Measurements from ENCODE around the gene HIPK3. TPM values are rescaled to one million over a fixed set of nuclear protein-coding genes. Genes with fewer than 3 reads are reported as not detected.
"Not testable (repeated sequence)": the region's sequence is repeated elsewhere in the genome, so short reads cannot be mapped to it uniquely, and the experiment has no call there.

HIPK3 gene
- total and polyA plus RNA-seq, 9 of the 15 experiments (the other 6 are each of a cell fraction or from before 2014, with no cell fraction given): 2.3 to 19.6 (median 7.5) TPM

DNA sequence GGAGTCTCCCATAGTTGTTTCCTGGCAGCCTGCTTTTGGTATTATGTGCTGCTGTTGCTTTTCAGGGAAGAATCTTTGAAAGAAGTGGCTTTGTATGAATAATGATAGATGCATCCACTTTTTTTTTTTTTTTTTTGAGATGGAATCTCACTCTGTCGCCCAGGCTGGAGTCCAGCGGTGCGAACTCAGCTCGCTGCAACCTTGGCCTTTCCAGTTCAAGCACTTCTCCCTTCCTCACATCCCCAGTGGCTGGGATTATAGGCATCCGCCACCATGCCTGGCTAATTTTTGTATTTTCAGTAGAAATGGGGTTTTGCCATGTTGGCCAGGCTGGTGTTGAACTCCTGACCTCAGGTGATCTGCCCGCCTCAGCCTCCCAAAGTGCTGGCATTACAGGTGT, 49.6 kb downstream of the HIPK3 start:
- H3K27ac ChIP-seq (ENCODE audit: extremely low read depth, low read depth, low read length); intact Hi-C loops (cut with micrococcal nuclease); H2AFZ ChIP-seq (ENCODE audit: low read depth, low read length); in situ Hi-C loops (cut with MboI); ATAC-seq; CTCF ChIA-PET (ENCODE audit: low intra/inter-chr PET ratio); DNase-seq (ENCODE audit: extremely low read depth in 1 of 4, low spot score in 3 of 4); H3K9me1 ChIP-seq (ENCODE audit: control insufficient read depth, insufficient read depth, low read length); BruUV-seq (replicated peaks); H3K4me3 ChIP-seq; H3K9ac ChIP-seq (ENCODE audit: insufficient read depth in 1 of 2, low read depth in 2 of 2, low read length in 2 of 2); H3K4me2 ChIP-seq (ENCODE audit: insufficient read depth, low read length); H3K9me3 ChIP-seq (replicated peaks; ENCODE audit: control insufficient read depth, insufficient read depth, low read depth, low read length); FAIRE-seq; H4K20me1 ChIP-seq (replicated peaks; ENCODE audit: control insufficient read depth, insufficient read depth, low read length); H3K4me1 ChIP-seq (replicated peaks in 1 of 2; ENCODE audit: control insufficient read depth in 2 of 2, insufficient read depth in 2 of 2, low read length in 2 of 2); H3K27me3 ChIP-seq (ENCODE audit: control insufficient read depth in 2 of 2, insufficient read depth in 2 of 2, low read length in 2 of 2); POLR2A ChIA-PET; H3K36me3 ChIP-seq (ENCODE audit: control insufficient read depth, insufficient read depth, low read length): not testable (repeated sequence)
- H3K79me2 ChIP-seq (ENCODE audit: control insufficient read depth, insufficient read depth, low read length): peaks cover 28% of the 10 kb centered on the region
- WGBS (ENCODE audit: insufficient coverage, low coverage, missing lambda C conversion rate): 100% methylated on average over 2 of the region's 6 CpGs
- TF ChIP-seq, protein P1, sequence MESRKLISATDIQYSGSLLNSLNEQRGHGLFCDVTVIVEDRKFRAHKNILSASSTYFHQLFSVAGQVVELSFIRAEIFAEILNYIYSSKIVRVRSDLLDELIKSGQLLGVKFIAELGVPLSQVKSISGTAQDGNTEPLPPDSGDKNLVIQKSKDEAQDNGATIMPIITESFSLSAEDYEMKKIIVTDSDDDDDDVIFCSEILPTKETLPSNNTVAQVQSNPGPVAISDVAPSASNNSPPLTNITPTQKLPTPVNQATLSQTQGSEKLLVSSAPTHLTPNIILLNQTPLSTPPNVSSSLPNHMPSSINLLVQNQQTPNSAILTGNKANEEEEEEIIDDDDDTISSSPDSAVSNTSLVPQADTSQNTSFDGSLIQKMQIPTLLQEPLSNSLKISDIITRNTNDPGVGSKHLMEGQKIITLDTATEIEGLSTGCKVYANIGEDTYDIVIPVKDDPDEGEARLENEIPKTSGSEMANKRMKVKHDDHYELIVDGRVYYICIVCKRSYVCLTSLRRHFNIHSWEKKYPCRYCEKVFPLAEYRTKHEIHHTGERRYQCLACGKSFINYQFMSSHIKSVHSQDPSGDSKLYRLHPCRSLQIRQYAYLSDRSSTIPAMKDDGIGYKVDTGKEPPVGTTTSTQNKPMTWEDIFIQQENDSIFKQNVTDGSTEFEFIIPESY (CRISPR knock-in tag; IDR thresholded peaks at IDR 0.05): peak; percentile 73; the same call in 1 of the 2 replicates

DNA sequence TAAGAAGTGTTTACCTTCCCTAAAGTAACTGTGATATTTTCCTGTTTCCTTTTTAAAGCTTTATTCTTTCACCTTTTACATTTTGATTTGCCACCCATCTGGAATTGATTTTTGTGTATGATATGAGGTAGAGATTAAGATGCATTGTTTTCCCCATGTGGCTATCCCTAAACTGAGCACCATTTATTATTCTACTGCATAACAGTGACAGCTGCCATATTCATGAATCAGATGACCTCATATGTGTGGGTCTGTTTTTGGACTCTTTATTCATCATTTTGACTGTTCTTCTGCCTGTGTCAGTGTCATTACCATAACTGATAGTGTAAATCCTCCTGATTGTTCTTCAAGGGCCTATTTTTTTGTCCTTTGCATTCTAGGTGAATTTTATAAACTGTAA, 50.8 kb downstream of the HIPK3 start:
- no peaks in the 10 kb centered on the region for H4K20me1 ChIP-seq (replicated peaks; ENCODE audit: control insufficient read depth, insufficient read depth, low read length)
- H2AFZ ChIP-seq (ENCODE audit: low read depth, low read length): no peak overlapping the region
- H3K4me3 ChIP-seq: no peak overlapping the region
- H3K36me3 ChIP-seq (ENCODE audit: control insufficient read depth, insufficient read depth, low read length): no peaks in the 10 kb centered on the region
- no peak overlapping the region for H3K4me2 ChIP-seq (ENCODE audit: insufficient read depth, low read length)
- H3K4me1 ChIP-seq (replicated peaks in 1 of 2; ENCODE audit: control insufficient read depth in 2 of 2, insufficient read depth in 2 of 2, low read length in 2 of 2): no peaks in the 10 kb centered on the region; a peak in 1 of 5 replicates
- DNase-seq (ENCODE audit: extremely low read depth in 1 of 4, low spot score in 3 of 4) (no peak), FAIRE-seq (no peak), ATAC-seq (no peak)
- in situ Hi-C loops (cut with MboI): no loop called here
- TF ChIP-seq, protein P2, sequence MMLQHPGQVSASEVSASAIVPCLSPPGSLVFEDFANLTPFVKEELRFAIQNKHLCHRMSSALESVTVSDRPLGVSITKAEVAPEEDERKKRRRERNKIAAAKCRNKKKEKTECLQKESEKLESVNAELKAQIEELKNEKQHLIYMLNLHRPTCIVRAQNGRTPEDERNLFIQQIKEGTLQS (IDR thresholded peaks at IDR 0.05): 0 out of 2 replicates have a peak, but pooled peaks have one; percentile 10
- TF ChIP-seq, protein P2 (CRISPR knock-in tag; conservative IDR thresholded peaks at IDR 0.05): no peak
- TF ChIP-seq MEIS2 (IDR thresholded peaks at IDR 0.05; ENCODE audit: partially characterized antibody) (peak; percentile 60), MAFK (IDR thresholded peaks at IDR 0.05; ENCODE audit: low read length) (no peak)
- TF ChIP-seq, protein P3, sequence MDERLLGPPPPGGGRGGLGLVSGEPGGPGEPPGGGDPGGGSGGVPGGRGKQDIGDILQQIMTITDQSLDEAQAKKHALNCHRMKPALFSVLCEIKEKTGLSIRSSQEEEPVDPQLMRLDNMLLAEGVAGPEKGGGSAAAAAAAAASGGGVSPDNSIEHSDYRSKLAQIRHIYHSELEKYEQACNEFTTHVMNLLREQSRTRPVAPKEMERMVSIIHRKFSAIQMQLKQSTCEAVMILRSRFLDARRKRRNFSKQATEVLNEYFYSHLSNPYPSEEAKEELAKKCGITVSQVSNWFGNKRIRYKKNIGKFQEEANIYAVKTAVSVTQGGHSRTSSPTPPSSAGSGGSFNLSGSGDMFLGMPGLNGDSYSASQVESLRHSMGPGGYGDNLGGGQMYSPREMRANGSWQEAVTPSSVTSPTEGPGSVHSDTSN (CRISPR knock-in tag; IDR thresholded peaks at IDR 0.05; ENCODE audit: low read depth): no peak
- TF ChIP-seq, protein P3 (tag; conservative IDR thresholded peaks at IDR 0.05; ENCODE audit: low read depth): peak; percentile 70
- TF ChIP-seq, protein P4, sequence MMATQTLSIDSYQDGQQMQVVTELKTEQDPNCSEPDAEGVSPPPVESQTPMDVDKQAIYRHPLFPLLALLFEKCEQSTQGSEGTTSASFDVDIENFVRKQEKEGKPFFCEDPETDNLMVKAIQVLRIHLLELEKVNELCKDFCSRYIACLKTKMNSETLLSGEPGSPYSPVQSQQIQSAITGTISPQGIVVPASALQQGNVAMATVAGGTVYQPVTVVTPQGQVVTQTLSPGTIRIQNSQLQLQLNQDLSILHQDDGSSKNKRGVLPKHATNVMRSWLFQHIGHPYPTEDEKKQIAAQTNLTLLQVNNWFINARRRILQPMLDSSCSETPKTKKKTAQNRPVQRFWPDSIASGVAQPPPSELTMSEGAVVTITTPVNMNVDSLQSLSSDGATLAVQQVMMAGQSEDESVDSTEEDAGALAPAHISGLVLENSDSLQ (IDR thresholded peaks at IDR 0.05): 0 out of 2 replicates have a peak, but pooled peaks have one; percentile 13
- ChIA-PET POLR2A (interaction anchor here (0.6 kb wide), 1 partner anchor 971 kb away, joined by 3 read pairs; no protein-coding TSS in a partner anchor), CTCF (ENCODE audit: low intra/inter-chr PET ratio) (no interaction called here)
- intact Hi-C loops (cut with micrococcal nuclease): no loop called here
- H3K9ac ChIP-seq (ENCODE audit: insufficient read depth in 1 of 2, low read depth in 2 of 2, low read length in 2 of 2): no peak overlapping the region
- H3K27me3 ChIP-seq (ENCODE audit: control insufficient read depth in 2 of 2, insufficient read depth in 2 of 2, low read length in 2 of 2): no peaks in the 10 kb centered on the region
- H3K27ac ChIP-seq (ENCODE audit: extremely low read depth, low read depth, low read length): no peak overlapping the region
- H3K79me2 ChIP-seq (ENCODE audit: control insufficient read depth, insufficient read depth, low read length): peaks cover 28% of the 10 kb centered on the region
- no peaks in the 10 kb centered on the region for H3K9me3 ChIP-seq (replicated peaks; ENCODE audit: control insufficient read depth, insufficient read depth, low read depth, low read length)
- H3K9me1 ChIP-seq (ENCODE audit: control insufficient read depth, insufficient read depth, low read length): no peaks in the 10 kb centered on the region
- no TSS peak for BruUV-seq (replicated peaks)
